Inflammatory macrophage treated with lipopolysaccharide for 1 hour (primary cell): ENCODE data around the gene EDIL3.
"Not testable (repeated sequence)": the region's sequence is repeated elsewhere in the genome, so short reads cannot be mapped to it uniquely, and the experiment has no call there.

Source experiments
- DNase-seq, 2 donors: peaks; one replicate each; pipeline ENCODE4 v3.0.0-alpha.2; 2020 to 2022

The EDIL3 gene

DNA sequence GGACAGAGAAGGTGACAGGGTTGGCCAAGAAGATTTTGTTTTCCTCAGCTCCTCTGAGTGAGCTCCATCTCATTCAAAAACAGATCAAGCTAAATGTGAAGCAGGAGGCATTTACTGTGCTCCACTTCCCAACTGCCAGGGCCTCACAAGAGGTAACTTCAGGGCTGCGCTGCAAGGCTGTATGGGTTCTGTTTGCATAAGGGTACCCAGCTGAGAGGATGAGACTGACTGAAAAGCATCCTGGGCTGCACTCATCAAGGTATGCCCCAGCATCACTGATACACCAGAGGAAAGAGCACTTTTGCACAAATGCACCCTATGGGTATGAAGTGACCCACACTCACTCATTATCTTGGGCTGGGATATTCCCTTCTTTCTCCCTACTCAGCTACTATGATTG lies 347.8 kb downstream of the EDIL3 start:
- DNase-seq = no peak

DNA sequence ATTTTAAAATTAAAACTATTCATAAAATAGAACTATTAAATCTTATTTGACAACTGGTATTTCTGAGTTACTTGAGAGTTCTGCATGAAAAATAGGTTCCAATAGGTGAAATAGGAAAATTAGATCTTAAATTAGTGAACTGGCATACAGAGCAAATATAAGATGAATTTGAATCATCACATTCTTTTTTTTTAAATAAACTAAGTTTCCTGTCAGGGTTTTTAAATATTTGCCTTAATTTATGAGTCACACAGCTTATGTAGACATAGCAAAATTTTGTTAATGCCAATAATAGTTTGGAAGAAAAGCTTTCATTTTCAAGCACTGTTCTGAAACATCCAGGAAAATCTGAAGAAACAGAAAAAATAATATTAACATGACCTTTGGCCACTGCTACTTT lies 352.4 kb downstream of the EDIL3 start:
- DNase-seq = no peak

DNA sequence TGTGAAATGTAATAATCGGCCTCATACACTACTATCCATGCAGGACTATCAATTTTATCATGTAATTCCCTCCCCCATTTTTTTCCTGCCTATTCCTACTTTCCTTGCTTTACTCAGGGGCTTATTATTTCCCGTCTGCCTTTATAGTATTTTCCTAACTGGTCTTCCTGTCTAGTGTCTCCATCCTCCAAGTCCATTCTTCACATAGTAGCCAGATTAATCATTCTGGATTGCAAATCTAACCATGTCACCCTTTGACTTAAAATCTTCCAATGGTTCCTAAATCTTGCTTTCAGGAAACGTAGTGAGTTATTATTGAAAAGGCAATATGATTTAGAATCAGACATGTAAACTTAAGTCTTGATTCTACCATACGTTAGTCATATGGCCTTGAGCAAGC lies 356.6 kb downstream of the EDIL3 start:
- DNase-seq = no peak

DNA sequence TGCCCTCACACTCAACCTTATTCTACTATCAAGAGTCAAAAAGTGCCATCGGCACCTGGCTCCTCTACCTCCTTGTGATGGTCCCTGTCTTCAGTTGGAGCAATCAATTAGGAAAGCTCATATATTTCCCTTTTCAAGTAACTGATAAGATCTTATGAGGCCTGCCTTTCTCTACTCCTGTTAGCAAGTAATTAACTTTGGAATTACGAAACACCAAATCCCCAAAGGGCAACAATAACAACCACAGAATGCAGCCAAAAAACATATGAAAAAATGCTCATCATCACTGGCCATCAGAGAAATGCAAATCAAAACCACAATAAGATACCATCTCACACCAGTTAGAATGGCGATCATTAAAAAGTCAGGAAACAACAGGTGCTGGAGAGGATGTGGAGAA lies 366.2 kb downstream of the EDIL3 start:
- DNase-seq = not testable (repeated sequence)

DNA sequence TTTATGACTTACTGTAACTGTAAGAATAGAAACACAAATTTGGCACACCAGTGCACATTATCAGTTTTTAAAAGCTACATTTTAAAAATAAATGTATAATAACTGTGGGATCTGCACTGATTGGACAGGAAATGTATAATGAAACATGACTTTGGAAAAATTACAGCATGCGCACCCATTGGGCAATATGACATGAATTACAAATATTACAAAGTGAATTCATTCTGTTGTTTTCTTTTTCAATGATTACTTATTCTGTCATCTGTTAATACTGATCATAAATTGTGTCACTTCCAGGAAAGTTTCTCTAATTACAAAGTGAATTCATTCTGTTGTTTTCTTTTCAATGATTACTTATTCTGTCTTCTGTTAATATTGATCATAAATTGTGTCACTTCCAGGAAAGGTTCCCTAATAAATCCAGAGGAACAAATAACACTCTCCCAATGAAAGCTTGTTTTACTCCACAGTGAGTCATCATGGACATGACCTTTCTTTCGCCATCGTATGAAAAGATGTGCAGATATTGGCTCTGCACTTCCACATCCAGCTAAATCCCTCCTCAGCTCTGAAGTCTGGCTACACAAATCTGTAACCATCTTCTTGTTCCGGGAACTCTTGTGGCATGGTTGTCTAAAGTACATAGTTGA lies 367.0 kb downstream of the EDIL3 start:
- no peak for DNase-seq

DNA sequence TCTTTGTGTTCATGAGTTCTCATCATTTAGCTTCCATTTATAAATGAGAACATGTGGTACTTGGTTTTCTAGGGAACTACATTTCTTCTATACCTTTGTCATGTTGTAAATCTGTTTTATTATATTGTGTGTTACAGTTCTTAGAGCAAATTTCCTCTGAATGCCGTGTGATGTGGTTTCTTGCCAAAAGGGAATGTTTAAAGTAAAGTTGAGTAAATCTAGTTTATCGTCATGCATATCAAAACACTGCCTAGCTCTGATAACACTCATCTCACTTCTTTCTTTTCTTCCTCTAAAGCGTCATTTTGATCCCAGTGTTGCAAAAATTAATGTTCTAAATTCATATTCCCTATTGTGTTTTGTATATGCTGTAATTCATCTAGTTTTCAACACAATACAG lies 368.6 kb downstream of the EDIL3 start:
- DNase-seq = no peak

DNA sequence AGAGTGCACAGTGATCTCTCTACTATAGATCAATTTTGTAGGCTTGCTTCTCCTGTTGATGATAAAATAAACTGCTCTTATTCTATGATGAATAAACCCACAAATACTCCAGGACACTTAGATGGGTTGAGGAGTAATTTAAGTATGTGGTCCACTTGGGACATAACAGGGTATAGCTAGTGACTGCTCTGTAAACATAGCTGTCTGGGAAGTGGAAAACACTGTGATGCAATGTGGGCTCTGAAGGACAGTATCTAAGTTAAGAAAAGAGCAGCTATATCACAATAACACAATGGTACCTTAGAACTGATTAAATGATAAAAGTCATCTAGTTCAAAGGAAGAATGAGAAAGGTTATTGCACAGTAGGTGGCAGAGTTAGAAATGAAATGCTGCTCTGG lies 369.7 kb downstream of the EDIL3 start:
- no peak for DNase-seq

DNA sequence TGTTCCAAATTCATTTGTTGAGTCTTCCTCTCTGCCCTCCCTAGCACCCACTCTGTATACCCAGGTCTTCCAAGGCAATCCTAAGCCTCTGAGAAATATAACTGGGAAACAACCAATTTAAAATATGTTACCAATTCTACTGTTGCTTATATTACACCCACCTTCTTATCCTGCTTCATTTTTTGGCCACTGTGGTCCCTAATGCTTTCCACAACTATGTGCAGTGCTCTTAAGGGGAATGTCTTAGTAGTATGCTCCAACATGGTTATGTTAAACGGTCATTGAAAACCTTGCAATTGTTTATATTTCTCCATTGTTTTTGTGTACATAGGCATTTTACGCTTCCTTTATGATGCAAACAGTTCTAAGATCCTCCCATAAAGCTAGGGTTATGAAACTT lies 390.9 kb downstream of the EDIL3 start:
- no peak for DNase-seq

DNA sequence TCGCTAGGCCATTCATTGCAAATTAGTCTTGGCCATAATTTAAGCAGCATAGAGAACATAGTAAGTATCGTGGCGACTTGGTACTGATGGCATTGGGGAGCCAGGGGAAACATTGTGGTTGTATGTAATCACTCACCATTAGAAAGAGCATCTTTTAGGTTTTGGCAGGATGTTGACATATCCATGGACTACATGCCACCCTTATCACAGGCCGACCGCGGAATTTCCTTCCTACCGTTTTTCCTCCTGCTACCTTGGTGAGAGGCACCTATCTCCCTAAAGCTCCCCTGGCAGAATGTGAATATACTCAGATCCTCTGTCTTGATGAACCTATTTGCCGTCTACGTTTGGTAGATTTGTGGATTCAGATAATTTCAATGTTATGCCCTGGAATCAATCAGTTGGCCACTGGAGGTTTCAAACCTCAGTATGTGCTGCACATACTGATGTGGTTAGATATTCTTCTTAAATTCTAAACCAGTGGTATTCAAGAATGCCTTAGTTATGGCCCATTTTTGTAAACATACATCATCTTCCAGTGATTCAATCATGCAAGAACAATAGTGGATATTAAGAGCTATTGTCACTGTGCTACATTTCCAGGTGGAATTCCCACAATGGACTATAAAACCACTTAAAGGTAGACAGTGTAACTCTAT lies 393.0 kb downstream of the EDIL3 start:
- no peak for DNase-seq

DNA sequence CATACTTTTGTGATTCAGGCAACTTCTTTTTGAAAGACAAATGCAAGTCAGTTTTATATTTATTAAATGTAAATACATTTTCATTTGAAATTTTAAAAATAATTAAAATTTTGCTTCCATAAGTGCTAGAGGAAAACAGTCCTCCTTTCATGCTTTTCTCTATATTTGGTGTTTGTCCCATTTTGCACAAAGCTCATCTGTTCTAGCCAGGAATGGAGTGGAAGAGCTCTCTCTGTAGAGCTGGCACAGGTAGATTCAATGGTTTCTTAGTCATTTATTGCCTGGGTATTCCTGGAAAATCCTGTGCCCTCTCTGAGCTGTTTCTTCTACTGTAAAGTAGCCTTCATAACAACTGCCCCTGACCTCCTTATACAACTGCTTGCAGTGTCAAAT lies 396.4 kb downstream of the EDIL3 start:
- DNase-seq = no peak

DNA sequence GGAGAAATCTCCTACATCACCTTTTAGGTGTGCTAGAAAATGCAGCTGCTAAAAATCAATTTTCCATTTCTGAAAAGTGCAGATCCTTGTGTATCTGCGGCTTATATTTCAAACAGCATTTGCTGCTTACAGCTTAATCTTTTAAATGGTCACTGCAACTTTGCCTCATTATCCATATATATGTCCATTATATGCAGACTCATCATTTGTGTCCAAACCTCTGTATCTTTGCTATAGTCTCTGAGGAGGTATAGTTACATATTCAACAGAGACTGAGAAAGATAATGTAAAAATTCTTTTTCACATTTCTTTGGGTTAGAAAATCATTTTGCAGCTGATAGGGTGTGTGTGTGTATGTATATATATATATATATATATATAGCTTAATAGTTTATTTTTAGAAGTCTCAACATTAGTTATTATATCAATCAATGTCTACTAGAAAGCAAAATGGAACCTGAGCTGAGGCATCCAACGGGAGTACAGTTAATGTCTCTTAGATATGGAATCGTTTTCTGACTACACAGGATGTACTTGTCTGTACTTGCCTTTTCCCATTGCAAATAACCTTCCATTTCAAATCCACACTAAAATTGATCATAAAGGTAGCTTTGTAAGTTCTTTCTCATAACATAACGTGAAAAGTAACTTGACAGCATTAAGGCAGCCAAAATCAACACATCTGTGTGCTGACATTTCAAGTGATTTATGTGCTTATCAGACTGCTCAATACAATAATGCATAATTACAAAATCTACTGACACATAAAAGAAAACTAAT lies 397.0 kb downstream of the EDIL3 start:
- no peak for DNase-seq

DNA sequence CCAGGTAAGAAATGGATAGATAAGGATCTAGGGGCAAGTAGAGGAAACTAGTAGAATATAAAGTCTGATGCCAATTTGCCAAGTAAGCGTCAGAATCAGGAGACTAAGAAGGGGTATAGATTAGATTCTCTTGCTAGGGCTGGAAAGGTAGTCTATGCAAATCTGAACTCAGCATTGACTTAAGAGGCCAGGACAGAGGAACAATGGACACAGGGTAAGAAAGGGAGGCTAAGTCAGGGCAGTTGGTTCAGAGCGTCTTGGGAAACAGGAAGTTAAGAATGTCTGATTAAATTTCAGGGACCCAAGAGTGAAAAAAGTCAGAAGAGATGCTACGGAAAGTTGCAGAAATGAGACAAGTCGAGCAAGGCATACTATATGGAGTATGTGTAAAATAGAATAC lies 400.8 kb downstream of the EDIL3 start:
- no peak for DNase-seq

DNA sequence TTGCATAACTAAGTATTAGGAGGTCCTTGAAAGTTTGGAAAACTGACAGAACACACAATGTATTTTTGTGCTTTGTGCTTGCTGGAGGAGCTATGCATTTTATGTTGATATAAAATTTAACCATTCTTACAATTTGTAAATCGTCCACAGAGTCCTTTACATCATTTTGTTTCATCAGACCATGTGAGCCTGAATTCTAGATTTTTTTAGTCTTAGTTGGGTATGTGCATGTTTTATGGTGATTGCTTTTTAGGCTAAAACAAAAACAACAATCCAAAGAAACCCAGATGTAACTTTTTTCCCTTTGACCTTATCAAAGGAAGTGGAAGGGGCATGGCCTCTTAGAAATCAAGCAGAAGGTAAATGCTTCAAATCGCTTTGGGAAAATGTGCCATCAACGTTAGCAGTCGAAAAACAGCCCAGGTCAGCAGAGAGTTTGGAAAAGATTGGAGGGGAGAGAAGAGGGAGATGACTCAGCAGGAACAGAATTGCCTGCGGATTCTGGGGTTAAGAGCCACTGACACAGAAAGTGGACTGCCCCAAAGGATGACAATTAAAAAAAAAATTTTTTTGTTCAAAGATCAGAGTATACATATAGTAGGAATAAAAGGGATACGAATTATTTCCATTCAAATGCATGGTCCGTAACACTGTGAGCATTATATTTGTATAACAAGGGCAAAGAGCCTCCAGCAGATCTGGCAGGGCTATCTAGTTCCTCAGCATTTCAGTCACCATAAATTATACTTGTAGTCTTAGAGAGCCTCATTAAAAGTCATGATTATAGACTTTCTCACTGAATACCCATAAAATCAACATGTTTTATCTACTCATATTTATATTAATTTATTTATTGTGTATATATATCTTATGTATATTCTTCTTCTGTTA lies 410.5 kb downstream of the EDIL3 start:
- no peak for DNase-seq

DNA sequence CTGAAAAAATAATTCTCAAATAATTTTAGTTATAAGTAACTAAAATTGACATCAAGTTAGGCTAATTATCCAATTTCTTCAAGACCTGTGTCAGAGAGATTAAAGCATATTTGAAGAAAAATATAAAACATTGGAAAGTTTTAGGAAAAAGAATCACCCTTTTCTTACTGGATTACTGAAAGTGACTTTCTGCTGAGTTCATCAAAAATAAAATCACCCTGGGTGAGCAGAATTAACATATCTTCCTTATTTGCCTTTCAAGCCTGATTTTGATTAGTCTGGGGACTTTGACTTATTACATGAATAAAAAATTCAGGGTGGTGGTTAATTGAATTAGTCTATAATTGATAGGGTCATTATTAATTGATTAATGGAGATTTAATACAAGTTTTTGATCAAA lies 411.8 kb downstream of the EDIL3 start:
- DNase-seq = no peak

DNA sequence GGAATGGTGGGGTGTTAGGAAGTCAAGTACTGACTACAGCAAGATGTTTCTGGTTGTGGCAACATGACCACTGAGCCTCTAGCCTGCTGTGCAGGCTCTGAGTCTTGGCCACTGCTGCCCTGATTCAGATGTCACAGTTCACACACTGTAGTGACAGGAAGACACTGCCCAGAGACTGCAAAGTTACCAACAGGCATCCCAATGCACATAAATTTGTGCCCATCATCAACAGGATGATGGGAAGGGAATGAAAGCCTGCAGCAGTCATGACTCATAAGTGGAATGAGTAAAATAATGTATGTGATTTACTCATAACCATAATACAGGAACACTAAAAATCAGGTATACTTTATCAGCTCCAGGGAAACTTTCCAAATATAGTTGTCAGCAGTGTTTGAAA lies 412.4 kb downstream of the EDIL3 start:
- no peak for DNase-seq

DNA sequence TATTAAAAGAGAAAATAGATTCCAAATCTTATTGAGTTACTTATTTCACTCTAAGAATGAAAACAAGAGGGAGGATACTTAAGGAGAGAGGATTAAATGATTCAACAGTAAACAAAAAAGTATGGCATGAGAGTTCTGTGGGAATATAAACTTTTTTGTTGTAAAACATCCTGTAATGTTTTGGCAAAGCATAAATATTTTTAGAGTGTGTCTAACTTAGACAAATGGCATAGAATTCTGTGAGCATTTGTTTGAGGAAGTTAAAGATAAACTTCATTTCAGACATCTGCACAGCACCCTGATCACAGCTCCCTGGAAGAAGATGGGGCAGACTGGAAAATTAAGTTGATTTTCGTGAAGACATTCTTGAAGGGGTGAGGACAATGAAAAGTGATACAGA lies 417.3 kb downstream of the EDIL3 start:
- no peak for DNase-seq

DNA sequence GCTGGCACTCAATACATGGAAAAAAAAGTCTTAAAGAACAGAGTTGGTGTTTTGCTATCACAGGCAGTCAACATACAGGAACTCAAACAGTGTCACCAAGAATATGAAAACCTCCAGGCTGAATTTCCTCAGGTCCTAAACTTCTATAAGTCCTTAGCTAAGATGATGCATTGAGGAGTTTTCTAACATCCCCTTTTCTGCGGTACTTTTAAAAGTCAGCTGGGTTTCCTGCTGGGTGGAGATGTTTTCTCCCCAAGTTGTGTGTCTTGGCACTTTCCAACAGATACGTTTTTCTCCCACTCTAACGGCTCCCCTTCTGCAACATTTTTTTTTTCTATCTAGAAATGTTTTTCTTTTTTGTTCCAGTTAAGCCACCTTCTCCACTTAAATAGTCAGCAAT lies 419.2 kb downstream of the EDIL3 start:
- DNase-seq = no peak

DNA sequence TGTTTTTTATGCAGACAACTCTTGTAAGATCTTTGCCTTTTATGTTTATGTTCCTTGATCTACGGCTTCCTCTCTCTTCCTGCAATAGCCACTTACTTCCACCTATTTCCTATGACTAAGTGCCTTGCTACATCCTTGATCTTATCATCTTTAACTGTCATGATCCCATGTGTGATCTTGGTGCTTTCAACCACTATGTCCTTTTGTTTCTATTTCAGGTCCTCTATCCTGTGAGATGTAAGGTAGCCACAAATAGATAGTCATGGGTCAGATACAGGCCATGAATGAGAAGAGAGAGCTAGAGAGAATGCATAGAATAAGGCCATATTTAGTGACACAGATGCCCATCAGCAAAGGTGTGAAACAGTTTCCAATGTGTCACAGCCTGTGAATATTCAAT lies 420.4 kb downstream of the EDIL3 start:
- DNase-seq = no peak

DNA sequence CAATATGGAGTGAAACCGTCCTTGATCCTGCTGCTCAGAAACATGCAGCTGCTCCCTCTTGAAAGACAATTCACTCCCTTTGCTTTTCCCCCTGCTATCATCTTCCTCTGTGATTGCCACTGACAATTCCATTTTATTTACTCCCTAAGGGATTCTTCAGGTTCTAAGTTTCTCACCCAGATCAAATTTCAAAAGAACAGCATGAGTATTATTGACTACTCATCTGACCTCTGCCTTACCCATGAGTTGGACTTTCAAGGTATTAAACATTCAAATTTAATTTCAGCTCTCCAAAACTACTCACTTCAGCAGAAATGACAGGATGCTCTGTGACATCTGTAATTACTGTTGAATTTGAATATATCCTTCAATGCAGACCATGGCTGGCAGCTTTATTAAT lies 427.5 kb downstream of the EDIL3 start:
- no peak for DNase-seq

DNA sequence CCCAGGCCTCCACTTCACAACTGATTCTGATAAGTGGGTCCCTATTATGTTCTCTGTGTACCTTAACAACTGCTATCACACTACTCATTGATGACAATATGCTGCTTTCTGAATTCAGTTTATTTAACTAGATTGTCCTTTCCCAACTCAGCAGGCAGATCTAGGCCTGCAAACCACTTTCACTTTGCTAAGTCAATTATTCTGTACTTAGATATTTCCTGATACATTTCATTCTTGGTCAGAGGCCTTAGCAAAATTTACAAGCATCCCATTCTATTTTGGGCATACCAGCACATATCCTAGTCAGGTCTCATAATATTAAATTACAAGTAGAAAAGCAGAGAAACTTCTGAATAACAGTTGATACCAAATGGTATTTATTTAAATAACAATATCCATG lies 428.3 kb downstream of the EDIL3 start:
- no peak for DNase-seq

DNA sequence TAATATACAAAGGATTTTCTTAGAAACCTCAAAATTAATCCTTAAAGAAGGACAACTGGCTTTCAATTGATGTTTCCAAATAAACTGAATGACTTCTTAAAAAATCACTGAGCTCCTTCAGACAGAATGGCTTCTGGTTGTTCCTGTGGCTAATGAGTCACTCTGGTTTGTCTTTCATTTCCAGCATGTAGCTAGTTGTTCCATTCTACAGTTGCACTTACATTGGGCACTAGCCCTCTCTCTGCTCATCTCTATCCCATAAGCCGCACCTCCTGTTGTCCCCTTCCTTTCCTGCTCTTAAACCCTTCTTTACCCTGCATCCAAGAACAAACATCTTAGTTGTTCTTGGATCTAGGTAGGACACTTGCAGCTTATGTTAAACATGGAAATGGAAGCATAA lies 428.8 kb downstream of the EDIL3 start:
- DNase-seq = no peak

DNA sequence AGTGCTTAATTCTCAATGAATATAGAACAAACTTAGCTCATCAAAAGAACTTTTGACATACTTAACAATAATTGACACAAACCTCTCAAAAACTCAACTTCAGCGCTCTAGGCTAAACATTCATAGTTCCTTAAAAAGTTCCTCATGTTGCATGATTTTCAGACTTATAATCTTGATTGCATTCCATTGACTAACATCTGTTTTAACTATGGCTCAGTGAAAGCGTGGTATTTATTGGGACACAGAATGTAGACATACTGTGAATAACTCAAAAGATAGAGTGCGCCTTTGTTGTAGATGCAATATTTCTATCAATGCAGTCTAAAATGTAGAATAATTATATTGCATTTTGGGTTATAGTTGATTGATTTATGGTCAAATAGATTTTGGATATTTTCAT lies 436.9 kb downstream of the EDIL3 start:
- DNase-seq = no peak

DNA sequence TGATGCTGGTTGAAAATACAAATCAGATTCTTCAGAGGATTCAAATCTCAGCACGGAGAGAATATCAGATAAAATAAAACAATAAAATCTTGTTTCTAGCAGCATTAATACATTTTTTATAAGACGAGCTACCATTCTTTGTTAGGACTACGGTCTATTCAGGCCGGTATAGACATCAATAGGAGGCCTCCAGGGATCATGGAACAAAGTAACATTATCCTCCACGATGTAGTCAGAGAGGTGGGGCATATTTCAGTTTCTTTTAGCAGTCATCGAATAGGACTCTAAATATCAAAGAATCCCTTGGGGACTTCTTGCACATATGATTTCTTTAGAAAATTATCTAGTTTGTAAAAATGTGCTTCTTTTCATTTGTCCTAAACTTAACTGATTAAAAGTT lies 438.2 kb downstream of the EDIL3 start:
- DNase-seq = no peak
